ENCODE data around the gene CCDC57.

- no peak for TF ChIP-seq EZH2phosphoT487 (IDR thresholded peaks at IDR 0.05; ENCODE audit: low read length)
- TF ChIP-seq CTCF (IDR thresholded peaks at IDR 0.05; ENCODE audit: low read length): no peak
- TF ChIP-seq EZH2 (optimal IDR thresholded peaks at IDR 0.05; ENCODE audit: low read depth, low read length): no peak
These were observed 12.5 kb downstream of the CCDC57 start for GRCh38 chr17:82200135-82200534.

Data from MM.1S (cell line).